Retina (tissue), 1 donor: ENCODE results near the gene SORL1-AS1.

Experiments used
- DNase-seq: peaks from one replicate; pipeline ENCODE4 v3.0.0-alpha.2; 2016

Gene SORL1-AS1

GRCh38 chr11:121451178-121451985 is 1.4 kb downstream of the SORL1-AS1 start:
- no peak for DNase-seq

DNA sequence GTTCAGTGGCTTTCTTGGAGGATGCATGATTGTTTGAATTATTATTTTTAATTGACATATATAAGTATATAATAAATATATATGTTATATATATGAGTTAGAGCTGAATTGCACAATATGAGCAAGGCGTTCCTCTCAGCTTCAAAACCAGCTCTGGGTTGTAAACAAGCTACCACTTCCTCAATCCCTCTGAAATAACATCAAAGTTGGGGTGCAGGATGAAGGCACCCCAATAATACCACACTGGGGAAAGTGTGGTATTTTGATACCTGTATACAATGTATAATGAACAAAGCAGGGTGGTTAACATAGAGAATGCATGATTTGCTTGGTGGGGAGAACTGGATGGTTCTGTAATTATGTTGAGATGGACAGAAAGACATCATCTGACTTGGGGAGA is 2.4 kb downstream of the SORL1-AS1 start:
- no peak for DNase-seq

- DNase-seq = no peak
These were observed 3.1 kb downstream of the SORL1-AS1 start for GRCh38 chr11:121449626-121450025.

- no peak for DNase-seq
These were observed 3.6 kb downstream of the SORL1-AS1 start for GRCh38 chr11:121449123-121449522.

- DNase-seq = no peak
These were observed 4.3 kb downstream of the SORL1-AS1 start for GRCh38 chr11:121448431-121448941.

DNA sequence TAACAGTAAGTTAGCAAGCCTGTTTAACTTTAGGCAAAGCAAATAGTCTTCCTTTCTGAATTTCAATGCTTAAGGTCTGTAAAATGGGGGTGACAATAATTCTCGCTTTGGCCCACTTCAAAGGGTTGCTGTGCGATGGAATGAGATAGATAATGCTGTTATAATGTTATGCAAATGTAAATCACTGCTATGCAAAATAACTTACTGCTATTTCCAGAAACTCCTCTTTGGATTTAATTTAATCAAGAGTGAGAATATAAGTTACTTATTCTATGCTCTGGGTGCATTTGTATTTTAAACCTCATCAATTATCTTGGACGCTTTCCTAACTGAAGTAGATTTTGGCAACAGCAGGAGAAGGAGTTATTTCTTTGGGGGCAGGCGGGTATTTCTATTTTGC is 4.8 kb downstream of the SORL1-AS1 start:
- no peak for DNase-seq

GRCh38 chr11:121446752-121447156 is 6.0 kb downstream of the SORL1-AS1 start:
- DNase-seq = no peak

GRCh38 chr11:121445071-121445768 is 7.5 kb downstream of the SORL1-AS1 start:
- no peak for DNase-seq

GRCh38 chr11:121444526-121444925 is 8.2 kb downstream of the SORL1-AS1 start:
- no peak for DNase-seq

DNA sequence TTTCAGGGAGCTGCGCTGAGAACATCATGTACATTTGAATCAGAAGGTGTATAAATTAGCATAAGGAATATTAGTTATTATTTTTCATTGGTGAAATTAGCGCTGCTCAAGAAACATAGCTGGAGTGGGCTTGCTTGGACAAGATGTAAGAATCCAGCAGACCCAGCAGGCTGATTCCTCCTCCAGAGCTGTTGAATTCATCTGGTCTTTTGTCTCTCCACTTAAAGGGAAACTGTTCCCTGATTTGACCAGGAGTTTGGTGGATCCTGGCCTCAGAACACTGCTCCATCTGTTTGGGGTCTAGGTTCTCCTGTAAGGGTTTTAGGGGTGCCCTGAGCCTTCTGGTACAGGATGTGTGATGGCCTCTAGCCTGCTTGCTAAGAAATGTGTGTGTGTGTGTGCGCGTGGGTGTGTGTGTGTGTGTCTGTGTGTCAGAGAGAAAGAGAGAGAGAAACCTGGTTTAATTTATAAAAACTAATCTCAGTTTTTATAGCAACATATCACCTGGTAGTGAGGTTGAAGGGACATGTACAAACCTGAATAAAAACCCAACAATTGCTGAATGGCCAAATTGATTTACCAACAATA is 9.0 kb downstream of the SORL1-AS1 start:
- DNase-seq = no peak

DNA sequence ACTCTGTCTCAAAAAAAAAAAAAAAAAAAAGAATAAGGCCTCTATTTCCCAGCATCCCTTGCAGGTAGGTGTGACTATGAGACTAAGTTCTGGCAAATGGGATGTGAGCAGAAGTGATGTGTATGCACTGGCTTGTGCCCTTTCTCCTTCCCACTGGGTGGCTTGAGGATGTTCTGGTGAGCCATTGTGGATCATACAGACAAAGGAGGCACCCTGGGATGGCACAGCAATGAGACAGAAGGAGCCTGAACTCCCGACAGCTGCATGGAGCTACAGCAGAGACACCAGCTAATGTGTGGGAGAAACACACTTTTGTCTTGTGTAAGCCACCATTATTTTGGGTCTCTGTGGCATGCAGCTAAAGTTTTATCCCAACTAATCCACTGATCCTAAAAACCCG is 11.2 kb downstream of the SORL1-AS1 start:
- DNase-seq = no peak

DNA sequence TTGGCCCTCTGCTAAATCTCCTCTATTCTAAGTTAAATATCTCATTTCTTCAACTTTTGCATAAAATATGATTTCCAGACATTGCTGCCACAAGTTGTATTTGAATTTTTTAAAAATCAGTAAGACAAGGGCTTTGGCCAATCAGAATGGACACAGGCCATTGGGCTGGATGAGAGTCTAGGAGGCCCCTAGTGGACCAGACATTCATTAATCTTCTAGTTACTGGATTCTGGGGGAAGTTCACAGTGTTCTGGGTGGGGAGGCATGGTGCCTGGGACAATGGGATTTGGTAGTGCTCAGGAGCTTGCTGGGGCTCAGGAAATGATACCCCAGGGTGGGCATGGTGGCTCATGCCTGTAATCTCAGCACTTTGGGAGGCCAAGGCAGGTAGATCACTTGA is 13.0 kb downstream of the SORL1-AS1 start:
- DNase-seq = no peak

- no peak for DNase-seq
These were observed 13.4 kb downstream of the SORL1-AS1 start for GRCh38 chr11:121439337-121439736.

DNA sequence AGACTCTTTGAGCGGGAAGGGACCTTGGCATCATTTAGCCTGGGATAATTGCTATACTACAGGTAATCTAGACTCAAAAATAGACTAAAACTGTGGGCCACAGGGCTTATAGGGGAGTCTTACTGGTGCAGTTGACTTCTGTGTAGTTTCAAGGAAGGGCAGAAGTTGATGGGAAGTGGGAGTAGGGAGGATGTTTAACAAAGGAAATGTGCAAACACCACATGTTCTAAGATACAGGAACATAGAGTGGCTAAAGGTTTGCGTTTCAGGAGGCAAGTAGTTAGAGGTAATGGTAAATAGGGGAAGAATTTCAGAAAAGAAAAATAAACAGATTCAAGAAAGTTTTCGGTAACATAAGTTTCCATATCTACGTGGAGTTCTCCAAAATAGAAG is 15.1 kb downstream of the SORL1-AS1 start:
- no peak for DNase-seq

- DNase-seq = no peak
These were observed 15.6 kb downstream of the SORL1-AS1 start for GRCh38 chr11:121437018-121437685.

DNA sequence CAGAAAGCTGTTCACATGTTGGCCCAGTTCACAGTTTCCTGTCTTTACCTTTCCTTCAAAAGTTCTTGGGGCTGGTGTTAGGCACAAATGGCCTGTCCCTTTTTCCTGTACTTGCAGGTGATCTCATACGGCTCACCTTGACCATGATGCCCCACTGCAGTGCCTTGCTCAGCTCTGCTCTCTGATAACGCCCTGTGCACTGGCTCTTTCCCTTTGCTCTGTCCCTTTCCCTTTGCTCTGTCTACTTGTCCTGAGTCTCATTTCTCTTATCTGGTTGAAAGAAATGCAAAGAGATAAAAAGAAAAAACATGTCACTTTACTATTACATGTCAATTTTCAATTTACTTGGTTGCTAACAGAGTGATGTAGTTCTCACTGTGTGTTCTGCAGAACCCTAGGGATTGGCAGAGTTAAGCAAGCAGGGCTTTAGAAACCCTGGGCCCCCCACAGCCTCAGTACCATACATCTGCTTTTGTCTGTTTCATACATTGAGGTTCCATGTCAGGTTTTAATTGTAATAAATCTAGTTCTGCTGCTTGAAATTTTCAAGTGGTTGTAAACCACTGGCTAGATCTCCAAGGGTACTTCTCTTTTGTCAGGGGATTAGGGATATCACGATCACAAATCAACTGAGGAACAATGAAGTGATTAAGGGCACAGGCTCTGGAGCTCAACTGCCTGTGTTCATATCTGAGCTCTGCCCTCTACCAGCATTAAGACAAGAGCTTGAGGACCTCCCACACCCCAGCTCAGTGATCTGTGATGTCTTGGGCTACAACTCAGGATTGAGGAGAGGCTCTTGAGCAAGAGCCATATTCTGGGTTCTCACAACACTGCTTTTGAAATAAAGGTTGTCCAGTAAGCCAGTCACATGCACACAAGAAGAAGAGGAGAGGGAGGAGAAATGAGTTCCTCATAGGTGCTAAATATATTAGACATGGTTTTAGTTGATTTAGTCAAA is 16.9 kb downstream of the SORL1-AS1 start:
- no peak for DNase-seq

GRCh38 chr11:121435132-121435531 is 17.6 kb downstream of the SORL1-AS1 start:
- DNase-seq = no peak

GRCh38 chr11:121431820-121432526 is 20.8 kb downstream of the SORL1-AS1 start:
- DNase-seq = no peak

GRCh38 chr11:121429556-121429955 is 23.2 kb downstream of the SORL1-AS1 start:
- DNase-seq = no peak

GRCh38 chr11:121427400-121427744 is 25.4 kb downstream of the SORL1-AS1 start:
- DNase-seq = no peak
